Parathyroid adenoma (tissue), 2 donors: ENCODE results near the gene ZMIZ1.

Experiments used
- H2AFZ ChIP-seq: fragments of 300-600 bp; sonication (generic); one replicate; pipeline ENCODE4 v1.7.0; 2017; ENCODE audit warnings: antibody characterized with exemption, mild to moderate bottlenecking
- H3K27ac ChIP-seq: fragments of 300-600 bp; sonication (generic); one replicate; pipeline ENCODE4 v1.7.0; 2017
- H3K27me3 ChIP-seq: fragments of 300-600 bp; sonication (generic); one replicate; pipeline ENCODE4 v1.7.0; 2017; ENCODE audit warnings: low read length; ENCODE audit not compliant: control insufficient read depth, insufficient read depth
- H3K36me3 ChIP-seq: fragments of 300-600 bp; sonication (generic); one replicate; pipeline ENCODE4 v1.7.0; 2017; ENCODE audit warnings: low read length; ENCODE audit not compliant: control insufficient read depth, insufficient read depth
- H3K4me1 ChIP-seq: fragments of 300-600 bp; sonication (generic); one replicate; pipeline ENCODE4 v1.7.0; 2017; ENCODE audit warnings: control low read depth
- H3K4me2 ChIP-seq: fragments of 300-600 bp; sonication (generic); one replicate; pipeline ENCODE4 v1.7.0; 2017; ENCODE audit warnings: low read length
- H3K4me3 ChIP-seq: fragments of 300-600 bp; sonication (generic); one replicate; pipeline ENCODE4 v1.7.0; 2017; ENCODE audit warnings: low read depth, low read length
- H3K79me2 ChIP-seq: fragments of 300-600 bp; sonication (generic); one replicate; pipeline ENCODE4 v1.7.0; 2017; ENCODE audit warnings: control low read depth
- H3K9ac ChIP-seq: fragments of 300-600 bp; sonication (generic); one replicate; pipeline ENCODE4 v1.7.0; 2017; ENCODE audit warnings: mild to moderate bottlenecking
- H3K9me3 ChIP-seq: fragments of 300-600 bp; sonication (generic); one replicate; pipeline ENCODE4 v1.7.0; 2017; ENCODE audit warnings: low read length; ENCODE audit not compliant: control insufficient read depth
- TF ChIP-seq, protein P1 (sequence below): fragments of 300-600 bp; sonication (generic); IDR thresholded peaks from one replicate; pipeline ENCODE4 v1.7.0; 2017; ENCODE audit warnings: antibody characterized with exemption, mild to moderate bottlenecking
- donor health status: primary hyperparathyroidism.

Gene ZMIZ1

DNA sequence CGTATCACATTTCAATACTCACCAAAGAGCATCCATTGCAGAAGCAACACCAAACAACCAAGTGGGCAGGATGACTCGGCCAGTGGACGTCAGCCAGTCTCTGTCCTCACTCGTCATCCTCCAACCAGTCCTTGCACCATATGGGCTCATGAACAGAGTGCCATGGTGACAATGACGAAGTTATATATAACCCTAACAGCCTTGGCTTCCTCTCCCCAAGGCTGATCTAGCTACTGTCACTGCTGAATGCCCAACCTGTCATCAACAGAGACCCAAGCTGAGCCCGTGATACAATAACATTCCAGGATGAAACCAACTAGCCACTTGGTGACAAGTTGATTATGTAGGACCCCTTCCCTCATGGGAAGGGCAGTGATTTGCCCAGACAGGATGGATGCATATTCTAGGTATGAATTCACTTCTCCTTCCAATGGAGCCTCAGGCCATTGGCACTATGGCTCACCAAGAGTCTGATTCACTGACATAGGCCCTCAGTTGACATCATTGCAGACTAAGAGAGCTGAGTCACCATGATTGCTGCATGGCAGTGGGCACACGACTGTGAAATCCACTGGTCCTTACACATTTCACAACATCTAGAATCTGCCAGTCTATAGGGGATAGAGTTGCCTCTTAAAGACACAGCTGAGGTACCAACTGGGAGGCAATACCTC is 252.2 kb downstream of the ZMIZ1 start:
- Histone ChIP-seq H3K27me3 (no peaks in the 10 kb centered on the region), H3K4me2 (no peak overlapping the region), H3K36me3 (no peaks in the 10 kb centered on the region), H2AFZ (no peak overlapping the region), H3K4me1 (no peaks in the 10 kb centered on the region), H3K4me3 (no peak overlapping the region), H3K27ac (no peak overlapping the region), H3K79me2 (no peaks in the 10 kb centered on the region), H3K9me3 (no peaks in the 10 kb centered on the region), H3K9ac (no peak overlapping the region)
- TF ChIP-seq, protein P1, sequence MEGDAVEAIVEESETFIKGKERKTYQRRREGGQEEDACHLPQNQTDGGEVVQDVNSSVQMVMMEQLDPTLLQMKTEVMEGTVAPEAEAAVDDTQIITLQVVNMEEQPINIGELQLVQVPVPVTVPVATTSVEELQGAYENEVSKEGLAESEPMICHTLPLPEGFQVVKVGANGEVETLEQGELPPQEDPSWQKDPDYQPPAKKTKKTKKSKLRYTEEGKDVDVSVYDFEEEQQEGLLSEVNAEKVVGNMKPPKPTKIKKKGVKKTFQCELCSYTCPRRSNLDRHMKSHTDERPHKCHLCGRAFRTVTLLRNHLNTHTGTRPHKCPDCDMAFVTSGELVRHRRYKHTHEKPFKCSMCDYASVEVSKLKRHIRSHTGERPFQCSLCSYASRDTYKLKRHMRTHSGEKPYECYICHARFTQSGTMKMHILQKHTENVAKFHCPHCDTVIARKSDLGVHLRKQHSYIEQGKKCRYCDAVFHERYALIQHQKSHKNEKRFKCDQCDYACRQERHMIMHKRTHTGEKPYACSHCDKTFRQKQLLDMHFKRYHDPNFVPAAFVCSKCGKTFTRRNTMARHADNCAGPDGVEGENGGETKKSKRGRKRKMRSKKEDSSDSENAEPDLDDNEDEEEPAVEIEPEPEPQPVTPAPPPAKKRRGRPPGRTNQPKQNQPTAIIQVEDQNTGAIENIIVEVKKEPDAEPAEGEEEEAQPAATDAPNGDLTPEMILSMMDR, result no peak

DNA sequence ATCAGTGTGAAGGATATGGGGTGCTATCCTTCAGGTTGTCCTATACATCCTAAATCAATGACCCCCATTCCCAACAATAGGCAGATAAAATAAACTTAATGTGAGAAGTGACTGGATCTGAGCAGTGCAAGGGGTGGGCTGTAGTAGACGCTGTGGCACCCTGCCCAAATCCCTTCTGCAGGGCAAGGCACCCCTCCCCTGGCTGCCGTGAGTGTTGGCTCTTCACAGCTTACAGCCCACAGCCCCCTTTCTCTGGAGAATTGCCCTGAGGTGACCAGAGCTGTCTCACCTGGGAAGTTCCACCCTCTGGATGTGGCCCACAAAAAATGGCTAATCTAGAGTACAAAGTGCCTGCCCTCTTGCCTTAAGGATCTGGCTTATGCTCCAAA is 252.7 kb downstream of the ZMIZ1 start:
- H3K4me1 ChIP-seq, result no peaks in the 10 kb centered on the region
- no peak overlapping the region for H3K9ac ChIP-seq
- no peaks in the 10 kb centered on the region for H3K36me3 ChIP-seq
- H3K79me2 ChIP-seq, result no peaks in the 10 kb centered on the region
- TF ChIP-seq, protein P1, result no peak
- H3K27me3 ChIP-seq, result no peaks in the 10 kb centered on the region
- no peak overlapping the region for H2AFZ ChIP-seq
- no peak overlapping the region for H3K4me3 ChIP-seq
- no peaks in the 10 kb centered on the region for H3K9me3 ChIP-seq
- H3K27ac ChIP-seq, result no peak overlapping the region
- no peak overlapping the region for H3K4me2 ChIP-seq

DNA sequence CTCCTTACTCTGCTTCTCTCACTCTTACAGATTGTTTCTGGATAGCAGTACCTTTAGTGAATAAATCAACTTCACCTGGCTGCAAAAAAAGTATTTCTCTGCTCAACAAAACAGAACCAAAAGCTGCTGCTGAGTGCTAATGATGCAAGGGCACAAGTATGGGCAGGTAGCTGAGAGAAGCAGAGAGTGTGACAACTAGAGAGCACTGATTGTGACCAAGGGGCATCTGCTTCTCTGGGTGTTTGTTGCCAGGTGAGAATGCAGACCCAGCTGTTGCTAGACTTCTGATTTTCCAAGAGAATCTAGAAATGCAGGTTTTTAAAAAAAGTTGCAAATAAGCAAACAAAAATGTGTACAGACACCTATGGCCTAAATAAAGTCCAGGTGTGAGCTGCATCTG is 253.2 kb downstream of the ZMIZ1 start:
- H3K27ac ChIP-seq, result no peak overlapping the region
- H3K4me2 ChIP-seq, result no peak overlapping the region
- H3K79me2 ChIP-seq, result no peaks in the 10 kb centered on the region
- H3K9me3 ChIP-seq, result no peaks in the 10 kb centered on the region
- no peaks in the 10 kb centered on the region for H3K36me3 ChIP-seq
- H3K9ac ChIP-seq, result no peak overlapping the region
- H3K27me3 ChIP-seq, result no peaks in the 10 kb centered on the region
- no peak overlapping the region for H2AFZ ChIP-seq
- no peak overlapping the region for H3K4me3 ChIP-seq
- H3K4me1 ChIP-seq, result no peaks in the 10 kb centered on the region
- TF ChIP-seq, protein P1, result no peak

- TF ChIP-seq, protein P1, result no peak
- Histone ChIP-seq H3K9me3 (no peaks in the 10 kb centered on the region), H2AFZ (no peak overlapping the region), H3K9ac (no peak overlapping the region), H3K27me3 (no peaks in the 10 kb centered on the region), H3K27ac (no peak overlapping the region), H3K4me3 (no peak overlapping the region), H3K4me1 (no peaks in the 10 kb centered on the region), H3K79me2 (no peaks in the 10 kb centered on the region), H3K36me3 (no peaks in the 10 kb centered on the region), H3K4me2 (no peak overlapping the region)
Observed at GRCh38 chr10:79322616-79323543, 254.1 kb downstream of the ZMIZ1 start.
